ENCODE measurements around the gene RWDD1.
"Not testable (repeated sequence)": the region's sequence is repeated elsewhere in the genome, so short reads cannot be mapped to it uniquely, and the experiment has no call there.

Gene RWDD1

GRCh38 chr6:116561377-116562018 is 9.8 kb upstream of the RWDD1 start:
- peak in 4 of 5 experiments; percentile 36 to 54 (median 50) for DNase-seq

GRCh38 chr6:116562019-116562403 is 9.3 kb upstream of the RWDD1 start:
- no peak for DNase-seq

- DNase-seq, result no peak
Measured at GRCh38 chr6:116562614-116563013, 8.7 kb upstream of the RWDD1 start.

- no peak for DNase-seq
Measured at GRCh38 chr6:116563830-116564229, 7.5 kb upstream of the RWDD1 start.

- no peak for DNase-seq
Measured at GRCh38 chr6:116564311-116564710, 7.0 kb upstream of the RWDD1 start.

- peak in 2 of 5 experiments; percentile 16 to 17 for DNase-seq
Measured at GRCh38 chr6:116564921-116565872, 6.1 kb upstream of the RWDD1 start.

- DNase-seq, result no peak
Measured at GRCh38 chr6:116568111-116568510, 3.2 kb upstream of the RWDD1 start.

- no peak for DNase-seq
Measured at GRCh38 chr6:116568821-116569755, 2.2 kb upstream of the RWDD1 start.

- DNase-seq, result no peak
Measured at GRCh38 chr6:116571683-116572000, 338 bp downstream of the RWDD1 start.

GRCh38 chr6:116572162-116572561 is 858 bp downstream of the RWDD1 start:
- DNase-seq, result peak in 1 of 5 experiments; percentile 22

- no peak for DNase-seq
Measured at GRCh38 chr6:116575227-116575626, 3.9 kb downstream of the RWDD1 start.

GRCh38 chr6:116577486-116577885 is 6.2 kb downstream of the RWDD1 start:
- DNase-seq, result no peak

GRCh38 chr6:116578335-116578734 is 7.0 kb downstream of the RWDD1 start:
- DNase-seq, result no peak

- no peak for DNase-seq
Measured at GRCh38 chr6:116579143-116579542, 7.8 kb downstream of the RWDD1 start.

- no peak for DNase-seq
Measured at GRCh38 chr6:116580198-116580597, 8.9 kb downstream of the RWDD1 start.

- no peak for DNase-seq
Measured at GRCh38 chr6:116586276-116586675, 15.0 kb downstream of the RWDD1 start.

- no peak for DNase-seq
Measured at GRCh38 chr6:116586738-116587137, 15.4 kb downstream of the RWDD1 start.

GRCh38 chr6:116595247-116595646 is 23.9 kb downstream of the RWDD1 start:
- DNase-seq, result no peak

- DNase-seq, result no peak
Measured at GRCh38 chr6:116596815-116597214, 25.5 kb downstream of the RWDD1 start.

GRCh38 chr6:116603916-116604315 is 32.6 kb downstream of the RWDD1 start:
- not testable (repeated sequence) for DNase-seq

GRCh38 chr6:116604868-116605267 is 33.6 kb downstream of the RWDD1 start:
- DNase-seq, result not testable (repeated sequence)

- DNase-seq, result no peak
Measured at GRCh38 chr6:116605935-116606334, 34.6 kb downstream of the RWDD1 start.

- DNase-seq, result no peak
Measured at GRCh38 chr6:116611056-116611455, 39.8 kb downstream of the RWDD1 start.

Data from T-helper 2 cell (primary cell).